LNCaP clone FGC (cell line): ENCODE results near the gene KIFAP3.

ENCODE experiments used
- DNase-seq: peaks from one replicate; pipeline ENCODE4 v3.0.0-alpha.2; 2011; ENCODE audit warnings: low read depth
- H3K4me3 ChIP-seq: 2 replicates; pipeline ENCODE4 v1.5.1; 2011; ENCODE audit warnings: mild to moderate bottlenecking, low read depth, low read length, control low read depth
- TF ChIP-seq, protein P1 (sequence below): IDR thresholded peaks from 2 replicates; pipeline ENCODE4 v1.5.1; 2012; ENCODE audit warnings: mild to moderate bottlenecking; ENCODE audit not compliant: control insufficient read depth, insufficient read depth; ENCODE audit errors: extremely low read depth

KIFAP3 gene

DNA sequence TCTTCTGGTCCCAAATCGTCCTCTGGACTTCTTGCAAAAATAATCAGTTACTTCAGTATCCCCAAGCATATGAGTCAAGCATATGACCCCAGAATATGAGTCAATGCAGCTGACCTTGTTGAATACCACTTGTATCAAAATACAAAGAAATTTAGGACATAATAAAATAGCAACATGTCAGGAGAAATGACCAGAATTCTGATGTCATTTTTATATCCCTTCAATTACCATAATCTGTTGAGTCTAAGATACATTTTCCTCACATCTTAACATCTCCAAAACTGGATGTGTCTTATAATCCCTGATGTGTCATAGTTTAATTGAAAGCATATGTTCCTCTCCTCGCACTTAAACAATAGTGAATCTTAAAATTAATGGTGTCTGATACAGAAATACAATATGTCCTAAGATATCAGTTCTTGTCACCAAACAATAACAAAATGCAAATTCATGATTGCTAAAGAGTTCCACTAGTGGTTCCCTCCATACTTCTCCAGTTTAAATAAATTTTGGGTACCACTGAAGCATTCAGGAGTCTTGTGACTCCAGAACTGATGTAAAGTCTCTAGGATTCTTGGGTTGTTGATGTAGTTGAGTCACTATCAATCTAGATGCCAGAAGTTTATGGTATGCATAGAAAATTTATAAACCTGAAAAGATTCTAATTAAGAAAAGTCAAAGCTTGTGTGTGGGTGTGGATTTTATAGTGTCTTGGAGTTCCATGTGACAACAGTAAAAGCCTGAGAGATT lies 41.8 kb downstream of the KIFAP3 start:
- H3K4me3 ChIP-seq = no peak overlapping the region
- DNase-seq = no peak
- TF ChIP-seq, protein P1, sequence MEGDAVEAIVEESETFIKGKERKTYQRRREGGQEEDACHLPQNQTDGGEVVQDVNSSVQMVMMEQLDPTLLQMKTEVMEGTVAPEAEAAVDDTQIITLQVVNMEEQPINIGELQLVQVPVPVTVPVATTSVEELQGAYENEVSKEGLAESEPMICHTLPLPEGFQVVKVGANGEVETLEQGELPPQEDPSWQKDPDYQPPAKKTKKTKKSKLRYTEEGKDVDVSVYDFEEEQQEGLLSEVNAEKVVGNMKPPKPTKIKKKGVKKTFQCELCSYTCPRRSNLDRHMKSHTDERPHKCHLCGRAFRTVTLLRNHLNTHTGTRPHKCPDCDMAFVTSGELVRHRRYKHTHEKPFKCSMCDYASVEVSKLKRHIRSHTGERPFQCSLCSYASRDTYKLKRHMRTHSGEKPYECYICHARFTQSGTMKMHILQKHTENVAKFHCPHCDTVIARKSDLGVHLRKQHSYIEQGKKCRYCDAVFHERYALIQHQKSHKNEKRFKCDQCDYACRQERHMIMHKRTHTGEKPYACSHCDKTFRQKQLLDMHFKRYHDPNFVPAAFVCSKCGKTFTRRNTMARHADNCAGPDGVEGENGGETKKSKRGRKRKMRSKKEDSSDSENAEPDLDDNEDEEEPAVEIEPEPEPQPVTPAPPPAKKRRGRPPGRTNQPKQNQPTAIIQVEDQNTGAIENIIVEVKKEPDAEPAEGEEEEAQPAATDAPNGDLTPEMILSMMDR = no peak

DNA sequence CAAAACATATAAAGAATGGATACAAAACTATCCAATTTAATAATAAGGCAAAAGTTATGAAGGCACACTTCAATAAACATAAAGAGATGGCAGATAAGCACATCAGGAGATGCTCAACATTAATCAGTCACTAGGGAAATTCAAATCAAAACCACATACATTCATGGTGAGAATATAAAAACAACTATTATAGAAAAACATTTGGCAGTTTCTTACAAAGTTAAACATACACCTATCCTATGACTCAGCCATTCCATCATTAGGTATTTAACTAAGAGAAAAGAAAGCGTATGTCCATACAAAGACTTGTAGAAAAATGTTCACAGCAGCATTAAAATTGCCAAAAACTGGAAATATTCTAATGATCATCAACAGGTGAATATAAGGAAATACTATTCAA lies 44.3 kb downstream of the KIFAP3 start:
- TF ChIP-seq, protein P1 = no peak
- no peak for DNase-seq
- H3K4me3 ChIP-seq = no peak overlapping the region

DNA sequence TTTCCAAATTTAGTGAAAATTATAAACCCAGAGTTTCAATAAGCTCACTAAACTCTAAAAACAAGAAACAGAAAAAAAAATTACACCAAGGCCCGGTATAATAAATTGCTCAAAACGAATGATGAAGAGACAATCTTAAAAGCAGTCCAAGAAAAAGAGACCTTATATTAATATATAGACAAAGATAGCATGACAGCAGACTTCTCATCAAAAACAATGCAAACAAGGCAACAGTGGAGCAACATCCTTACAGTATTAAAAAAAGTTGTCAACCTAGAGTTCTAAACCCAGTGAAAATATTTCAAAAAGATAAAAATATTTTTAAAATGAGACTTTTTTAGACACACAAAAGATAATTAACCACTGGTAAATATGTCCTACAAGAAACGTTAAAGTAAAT lies 46.7 kb downstream of the KIFAP3 start:
- no peak overlapping the region for H3K4me3 ChIP-seq
- DNase-seq = no peak
- TF ChIP-seq, protein P1 = no peak

DNA sequence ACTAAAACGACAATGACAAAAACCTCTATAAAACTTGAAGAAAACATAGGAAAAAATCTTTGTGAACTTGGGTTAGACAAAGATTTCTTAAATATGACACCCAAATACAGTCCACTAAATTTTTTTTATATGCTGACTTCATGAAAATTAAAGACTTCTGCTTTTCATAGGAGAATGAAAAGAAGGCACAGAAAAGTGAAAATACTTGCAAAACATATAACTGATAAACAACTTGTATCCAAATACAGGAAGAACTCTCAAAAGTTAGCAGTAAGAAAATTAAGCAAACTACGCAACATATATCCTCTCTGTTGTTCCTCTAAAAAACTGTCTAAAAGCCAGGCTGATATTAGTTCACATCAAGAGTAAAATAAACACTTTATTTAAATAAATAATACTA lies 53.6 kb downstream of the KIFAP3 start:
- no peak for DNase-seq
- no peak overlapping the region for H3K4me3 ChIP-seq
- TF ChIP-seq, protein P1 = no peak

DNA sequence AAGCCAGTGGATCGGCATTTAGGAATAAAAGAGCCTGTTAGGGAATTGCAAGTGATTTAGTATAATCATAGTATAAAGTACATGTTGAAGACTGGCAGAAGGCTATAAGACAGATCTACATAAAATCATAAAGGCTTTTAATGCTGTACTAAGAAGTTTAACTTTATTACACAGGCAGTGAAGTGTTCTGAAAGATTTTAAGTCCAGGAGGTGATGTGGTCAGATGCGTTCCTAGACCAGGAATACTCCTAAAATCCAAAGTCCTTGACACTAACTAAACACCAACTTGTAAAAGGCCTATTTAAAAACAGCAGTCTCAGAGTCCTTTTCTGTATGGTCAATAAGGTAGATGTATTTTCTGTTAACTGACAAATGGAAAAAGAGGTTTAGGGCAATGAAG lies 57.0 kb downstream of the KIFAP3 start:
- no peak for DNase-seq
- no peak overlapping the region for H3K4me3 ChIP-seq
- TF ChIP-seq, protein P1 = no peak

DNA sequence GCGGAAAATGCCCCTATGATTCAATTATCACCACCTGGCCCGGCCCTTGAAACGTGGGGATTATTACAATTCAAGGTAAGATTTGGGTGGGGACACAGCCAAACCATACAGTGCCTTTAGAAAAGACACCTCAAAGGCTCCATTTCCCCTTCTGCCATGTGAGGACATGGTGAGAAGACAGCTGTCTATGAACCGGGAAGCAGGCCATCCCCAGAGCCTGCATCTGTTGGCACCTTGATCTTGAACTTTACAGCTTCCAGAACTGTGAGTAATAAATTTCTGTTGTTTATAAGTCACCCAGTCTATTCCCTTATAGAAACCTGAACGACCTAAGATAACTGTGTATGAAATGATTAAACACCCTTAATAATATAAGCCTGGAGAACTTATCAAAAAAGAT lies 61.6 kb downstream of the KIFAP3 start:
- no peak for DNase-seq
- H3K4me3 ChIP-seq = no peak overlapping the region
- TF ChIP-seq, protein P1 = no peak

DNA sequence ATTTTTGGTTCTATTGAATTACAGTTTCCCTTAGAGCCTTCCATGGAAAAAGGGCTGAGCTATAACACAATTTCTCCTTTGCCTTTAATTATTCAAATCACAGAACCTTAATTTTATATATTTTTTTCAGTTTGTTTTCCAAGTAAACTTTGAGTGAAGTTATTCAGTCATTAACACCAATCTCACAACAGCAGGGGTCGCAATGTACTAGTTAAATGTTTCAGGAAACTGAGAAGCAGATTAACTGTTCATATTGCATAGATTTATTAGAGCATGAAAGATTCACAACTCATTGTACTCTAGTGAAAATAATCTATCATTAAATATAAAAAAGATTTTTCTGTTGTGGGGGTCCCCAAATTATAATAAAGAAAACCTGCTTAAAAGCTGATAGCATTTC lies 64.1 kb downstream of the KIFAP3 start:
- peak; percentile 27 for DNase-seq
- TF ChIP-seq, protein P1 = peak; percentile 79
- no peak overlapping the region for H3K4me3 ChIP-seq
